SKM-1 treated with dmso at 0.1 percent for 144 hours (cell line): Measurements from ENCODE around the gene AZIN2.
"Not testable (repeated sequence)": the region's sequence is repeated elsewhere in the genome, so short reads cannot be mapped to it uniquely, and the experiment has no call there.

Experiments used
- DNase-seq: peaks from one replicate; lab custom pipeline; 2025; ENCODE audit not compliant: unreplicated experiment; lab: John Stamatoyannopoulos, UW

Gene AZIN2

DNA sequence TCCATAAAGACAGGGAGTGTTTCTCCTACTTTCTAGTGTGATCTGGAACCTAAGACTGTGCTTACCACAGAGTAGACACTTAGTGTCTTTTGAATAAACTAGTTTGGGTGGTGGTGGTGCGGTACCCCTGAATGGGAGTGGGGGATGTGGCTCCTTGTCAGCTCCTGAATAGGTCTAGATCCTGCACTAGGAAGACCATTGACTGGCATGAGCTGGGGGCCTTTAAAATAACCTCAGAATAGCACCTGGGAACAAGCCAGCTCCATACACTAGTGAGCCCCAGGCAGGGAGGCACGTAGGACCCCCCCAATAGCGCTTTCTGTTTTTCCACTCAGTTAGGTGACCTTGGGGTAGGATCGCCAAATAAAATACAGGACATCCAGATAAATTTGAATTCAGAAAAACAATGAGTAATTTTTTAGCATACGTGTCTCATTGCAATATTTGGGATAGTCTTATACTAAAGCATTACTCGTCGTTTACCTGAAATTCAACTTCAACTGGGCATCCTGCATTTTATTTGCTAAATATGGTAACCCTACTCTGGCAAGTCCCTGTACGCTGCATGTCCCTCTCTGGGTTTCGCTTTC is 45.6 kb downstream of the AZIN2 start:
- DNase-seq: no peak

DNA sequence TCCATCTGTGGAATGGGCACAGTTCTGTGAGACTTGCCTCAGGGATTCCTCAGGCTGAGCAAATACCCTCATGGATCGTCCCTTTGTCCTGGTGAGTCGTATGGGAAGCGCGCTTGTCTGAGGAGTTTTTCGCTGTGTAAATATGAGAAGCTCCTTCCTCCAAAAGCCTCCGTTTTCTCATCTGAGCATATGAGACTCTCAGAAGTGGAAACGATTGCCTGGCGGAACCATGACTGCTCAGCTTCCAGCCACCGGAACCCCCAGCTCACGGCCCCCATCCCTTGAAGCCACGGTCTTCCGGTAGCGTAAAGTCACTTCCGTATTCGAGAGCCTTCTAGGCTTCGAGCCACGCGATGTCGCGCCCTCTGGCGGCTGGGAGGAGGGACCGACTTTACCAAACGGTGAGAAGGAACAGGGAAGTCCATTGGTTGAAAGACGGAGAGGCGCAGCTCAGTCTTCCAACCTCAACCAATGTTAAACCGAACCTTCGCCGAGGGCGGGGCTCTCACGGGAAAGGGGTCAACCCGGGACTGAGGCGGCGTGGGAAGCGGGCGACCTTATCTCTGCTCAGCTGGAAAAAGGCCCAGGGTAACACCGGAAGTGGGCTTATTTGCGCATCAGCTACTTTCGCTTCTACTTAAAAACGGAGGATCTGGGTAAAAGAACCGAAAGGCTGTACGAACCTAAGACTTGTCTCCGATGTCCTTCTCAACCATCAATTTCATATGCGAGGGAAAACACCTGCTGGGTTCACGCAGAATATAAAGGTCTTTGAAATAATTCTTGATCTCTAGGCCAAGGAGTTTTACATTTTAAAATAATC is 46.3 kb downstream of the AZIN2 start:
- DNase-seq: peak; percentile 100

DNA sequence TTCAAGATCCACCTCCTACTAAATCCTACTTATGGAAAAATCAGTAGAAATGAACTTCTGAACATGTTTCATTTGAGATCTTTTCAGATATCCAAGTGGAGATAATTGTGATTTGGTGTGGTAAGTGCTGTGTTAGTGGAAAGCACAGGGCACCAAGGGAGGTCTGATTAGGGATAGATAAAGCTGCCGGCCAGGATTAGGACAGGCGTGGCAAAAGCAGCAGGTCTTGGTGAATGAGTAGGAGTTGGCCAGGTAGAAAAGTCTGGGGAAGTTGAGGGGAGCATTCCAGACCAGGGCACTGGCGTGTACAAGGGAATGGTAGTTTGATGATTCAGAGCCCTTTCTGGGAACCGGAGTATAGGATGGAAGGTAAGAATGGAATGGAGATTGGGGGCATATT is 47.8 kb downstream of the AZIN2 start:
- DNase-seq: no peak

DNA sequence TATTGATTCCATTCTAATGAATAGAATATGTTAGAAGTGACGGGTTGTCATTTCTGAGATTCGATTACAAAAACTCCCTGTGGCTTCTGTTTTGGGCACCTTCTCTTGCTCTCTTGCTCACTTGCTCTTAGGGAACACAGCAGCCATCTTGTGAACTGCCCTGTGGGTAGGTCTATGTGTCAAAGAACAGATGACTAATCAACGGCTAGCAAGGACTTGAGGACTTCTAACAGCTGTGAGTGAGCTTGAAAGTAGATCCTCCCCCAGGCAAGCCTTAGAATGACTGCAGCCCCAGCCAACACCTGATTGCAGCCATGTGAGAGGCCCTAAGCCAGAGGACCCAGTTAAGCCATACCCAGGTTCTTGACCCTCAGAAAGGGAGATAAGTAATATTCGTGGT is 49.3 kb downstream of the AZIN2 start:
- no peak for DNase-seq

DNA sequence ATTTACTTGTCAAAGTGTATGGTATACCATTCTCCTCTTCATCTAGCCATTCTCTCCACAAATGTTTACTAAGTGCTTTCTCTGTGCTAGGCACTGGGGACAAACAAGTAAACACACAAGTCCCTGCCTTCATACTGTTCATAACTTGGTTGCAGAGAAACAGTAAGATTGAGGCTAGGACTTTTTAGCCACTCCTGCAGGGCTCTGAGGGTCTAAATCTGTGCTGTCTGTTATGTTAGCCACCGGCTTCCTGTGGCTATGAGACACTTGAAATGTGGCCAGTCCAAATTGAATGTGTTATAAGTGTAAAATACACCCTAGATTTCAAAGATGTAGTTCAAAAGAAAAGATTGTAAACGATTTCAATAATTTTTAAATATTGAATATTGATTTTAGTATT is 50.2 kb downstream of the AZIN2 start:
- DNase-seq: no peak

DNA sequence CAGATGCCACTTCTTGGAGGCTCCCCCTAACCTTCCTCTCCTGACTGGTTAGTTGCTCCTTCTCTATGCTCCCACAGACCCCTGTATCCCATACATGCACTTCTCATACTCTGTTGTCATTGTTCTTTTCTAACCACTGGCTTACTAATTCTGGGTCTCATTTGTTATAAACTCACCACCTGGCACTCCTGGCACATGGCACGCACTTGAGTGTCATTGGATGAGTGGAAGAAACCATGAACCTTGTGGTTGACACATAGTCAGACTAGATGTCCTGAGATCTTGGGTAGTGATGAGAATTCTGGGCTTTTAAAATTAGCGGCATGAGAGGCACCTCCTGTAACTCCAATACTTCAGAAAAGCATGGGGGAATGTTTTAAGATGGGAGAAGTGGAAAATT is 51.6 kb downstream of the AZIN2 start:
- DNase-seq: no peak

DNA sequence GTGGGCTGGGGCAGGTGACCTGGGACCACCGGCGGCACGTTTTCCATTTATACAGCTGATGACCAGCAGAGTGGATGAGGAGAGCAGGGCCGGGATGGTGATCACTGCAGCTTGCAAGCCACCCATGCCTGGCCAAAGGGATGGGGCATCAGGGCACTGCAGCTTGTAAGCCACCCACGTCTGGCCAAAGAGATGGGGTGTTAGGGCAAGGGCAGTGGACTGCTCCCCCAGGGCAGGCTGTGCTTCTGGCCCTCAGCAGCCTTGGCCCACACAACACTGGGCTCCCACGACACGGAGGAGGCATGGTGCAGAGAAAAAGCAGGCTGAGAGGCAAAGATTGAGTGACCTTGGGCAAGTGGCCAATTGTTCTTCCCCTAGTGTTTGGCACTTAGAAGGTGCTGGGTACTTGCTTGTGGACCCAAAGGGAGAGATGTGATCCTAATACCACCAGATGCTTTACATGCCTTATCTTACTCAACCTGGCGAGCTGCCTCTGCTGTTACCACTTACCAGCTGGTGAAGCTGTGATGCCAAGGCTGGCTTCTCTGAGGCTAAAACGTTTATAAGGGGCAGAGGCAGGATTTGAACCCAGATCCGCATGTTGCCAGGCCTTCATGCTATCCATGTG is 52.6 kb downstream of the AZIN2 start:
- DNase-seq: no peak

DNA sequence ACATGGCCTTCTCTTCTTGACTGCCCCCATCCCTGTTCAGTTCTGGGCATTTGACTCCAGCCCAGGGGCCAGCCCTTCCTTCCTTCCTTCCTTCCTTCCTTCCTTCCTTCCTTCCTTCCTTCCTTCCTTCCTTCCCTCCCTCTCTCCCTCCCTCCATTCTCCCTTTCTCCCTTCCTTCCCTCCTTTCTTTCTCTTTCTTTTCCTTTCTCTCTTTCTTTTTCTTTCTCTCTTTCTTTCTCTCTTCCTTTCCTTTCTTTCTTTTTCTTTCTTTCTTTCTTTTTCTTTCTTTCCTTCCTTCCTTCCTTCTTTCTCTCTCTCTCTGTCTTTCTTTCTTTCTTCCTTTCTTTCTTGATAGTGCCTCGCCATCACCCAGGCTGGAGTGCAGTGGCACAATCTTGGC is 55.1 kb downstream of the AZIN2 start:
- DNase-seq: not testable (repeated sequence)

DNA sequence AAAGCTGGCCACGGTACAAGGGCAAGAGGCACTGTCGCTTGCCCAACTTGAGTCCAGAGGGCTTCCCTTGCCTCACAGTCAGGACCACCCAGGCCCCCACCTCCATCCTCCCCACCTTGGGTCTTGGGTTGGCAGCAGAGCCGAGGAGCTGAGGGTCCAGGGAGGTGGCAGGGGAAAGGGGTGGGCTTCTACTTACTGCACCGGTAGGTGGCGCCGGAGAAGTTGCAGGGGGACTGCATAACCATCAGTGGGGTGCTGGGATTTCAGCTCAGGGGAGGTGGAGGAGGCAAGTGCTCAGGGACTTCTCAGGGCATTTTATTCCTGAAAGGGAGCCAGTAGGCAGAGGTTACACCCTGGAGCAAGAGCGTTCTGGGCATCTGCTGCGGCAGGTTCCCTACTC is 56.8 kb downstream of the AZIN2 start:
- DNase-seq: no peak

DNA sequence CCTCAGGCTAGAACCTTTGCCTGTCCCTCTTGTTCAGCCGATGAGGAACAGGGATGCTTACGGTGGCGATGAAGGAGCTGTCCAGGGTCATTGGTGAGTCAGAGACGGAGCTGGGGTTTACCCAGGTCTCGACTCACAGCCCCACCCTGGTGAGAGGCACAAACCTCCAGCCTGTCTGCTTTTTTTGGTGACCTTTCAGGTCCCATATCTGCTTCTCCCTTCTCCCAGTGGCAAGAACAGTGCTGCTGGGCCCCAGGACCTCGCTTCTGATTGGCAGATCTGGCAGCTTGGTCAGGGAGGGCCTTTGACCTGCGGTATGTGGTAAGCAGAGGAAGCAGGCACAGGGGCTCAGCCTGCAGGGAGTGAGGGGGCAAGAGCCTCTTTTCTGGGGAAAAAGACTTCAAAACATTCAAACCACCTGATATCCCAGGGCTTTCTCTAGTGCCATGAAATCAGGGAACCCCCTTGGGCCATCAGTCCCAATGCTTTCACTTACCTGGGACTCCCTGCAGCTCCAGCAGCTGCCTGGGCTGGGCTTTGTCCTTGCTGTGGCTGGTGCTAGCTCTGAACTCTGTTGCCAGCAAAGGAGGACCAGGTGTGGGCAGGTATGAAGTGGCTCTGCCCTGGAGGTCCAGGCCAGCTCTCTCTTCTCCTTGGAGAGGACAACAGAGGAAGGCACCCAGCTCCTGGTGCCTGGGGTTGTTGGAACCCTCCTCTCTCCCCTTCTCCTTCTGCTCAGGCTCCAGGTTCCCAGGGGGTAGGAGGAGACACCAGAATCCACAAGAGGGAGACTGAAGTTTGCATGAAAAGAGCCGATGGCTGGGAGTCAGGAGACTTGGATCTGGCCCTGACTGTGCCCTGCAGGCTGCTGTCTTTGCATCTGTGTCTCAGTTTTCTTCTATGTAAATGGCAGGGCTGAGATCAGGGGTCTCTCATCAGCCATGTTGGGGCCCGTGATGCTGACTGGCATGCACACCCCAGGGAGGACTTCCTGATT is 59.5 kb downstream of the AZIN2 start:
- no peak for DNase-seq

DNA sequence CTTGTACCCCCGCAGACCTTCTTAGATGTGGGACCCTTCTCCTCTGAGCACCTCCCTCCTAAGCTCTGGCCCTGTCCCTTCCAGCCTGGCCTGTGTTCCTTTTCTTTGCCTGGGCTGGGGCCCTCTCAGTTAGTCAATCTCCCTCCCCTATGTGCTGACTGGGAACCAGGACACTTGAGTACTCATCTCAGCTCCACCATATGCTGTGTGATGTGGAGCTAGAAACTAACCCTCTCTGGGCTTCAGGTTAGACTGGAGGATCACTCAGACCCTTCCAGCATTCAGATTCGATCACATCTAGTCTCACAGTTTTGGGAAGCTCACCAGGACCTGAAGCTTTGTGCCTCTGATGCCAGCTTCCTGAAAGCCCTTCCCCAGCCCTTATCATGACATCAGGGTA is 60.3 kb downstream of the AZIN2 start:
- DNase-seq: no peak

DNA sequence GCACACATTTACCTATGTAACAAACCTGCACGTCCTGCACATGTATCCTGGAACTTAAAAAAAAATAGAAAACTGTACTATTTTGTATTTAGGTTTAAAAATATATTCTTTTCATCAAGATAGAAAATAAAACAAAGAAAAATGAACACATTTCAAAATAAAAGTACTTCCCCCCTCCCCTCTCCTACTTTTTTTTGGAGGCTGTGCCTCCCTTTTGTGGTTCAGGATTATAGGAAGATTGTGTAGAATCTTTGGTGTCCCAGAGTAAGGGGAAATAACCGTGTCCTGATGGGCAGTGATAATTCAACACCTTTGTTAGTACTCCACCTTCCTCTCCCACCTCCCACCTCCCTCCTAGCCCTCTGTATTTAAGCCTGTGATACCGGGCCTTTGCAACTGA is 60.8 kb downstream of the AZIN2 start:
- no peak for DNase-seq

DNA sequence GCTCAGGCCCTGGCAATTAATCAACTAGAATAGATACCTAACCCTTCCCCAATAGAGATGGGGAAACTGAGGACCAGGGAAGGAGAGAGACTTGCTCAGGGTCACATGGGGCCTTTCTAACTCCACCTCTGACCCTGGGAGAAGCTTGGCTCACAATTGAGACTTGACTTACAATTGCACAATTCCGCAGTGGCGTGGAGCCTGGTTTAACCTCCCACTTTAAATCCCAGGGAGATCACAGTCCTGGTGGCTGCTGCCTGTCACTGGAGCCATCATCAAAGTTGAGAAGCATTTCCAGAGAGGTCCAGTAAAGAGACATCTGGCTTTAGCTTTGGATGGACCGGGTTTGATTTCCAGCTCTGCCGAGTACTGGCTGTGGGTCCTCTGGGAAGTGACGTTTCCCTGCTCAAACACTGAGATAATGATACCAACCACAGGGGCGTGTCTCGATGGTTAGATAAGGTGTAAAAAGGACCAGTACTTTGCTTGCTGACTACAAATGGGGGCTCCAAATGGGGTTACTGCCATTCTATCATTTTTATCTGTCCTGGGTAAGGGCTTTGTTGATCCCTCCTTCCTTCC is 61.6 kb downstream of the AZIN2 start:
- no peak for DNase-seq

DNA sequence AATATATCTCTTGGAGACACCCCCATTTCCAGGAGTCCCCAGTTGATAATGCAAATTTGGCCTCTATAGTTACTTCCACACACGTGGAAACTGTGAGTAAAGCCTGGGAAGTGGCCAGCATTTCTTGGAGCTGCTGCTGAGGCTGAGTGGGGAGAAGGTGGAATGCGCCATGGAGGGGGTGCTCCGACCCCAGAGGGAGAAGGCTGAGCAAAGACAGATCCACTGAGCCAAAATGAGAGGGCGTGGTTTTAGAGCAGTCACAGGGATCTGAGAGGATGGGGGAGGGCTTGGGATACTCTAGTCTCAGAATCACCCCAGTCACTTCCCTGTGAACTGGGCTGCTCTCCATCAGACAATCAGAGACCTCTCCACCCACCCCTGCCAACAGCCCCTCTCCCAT is 62.2 kb downstream of the AZIN2 start:
- no peak for DNase-seq

DNA sequence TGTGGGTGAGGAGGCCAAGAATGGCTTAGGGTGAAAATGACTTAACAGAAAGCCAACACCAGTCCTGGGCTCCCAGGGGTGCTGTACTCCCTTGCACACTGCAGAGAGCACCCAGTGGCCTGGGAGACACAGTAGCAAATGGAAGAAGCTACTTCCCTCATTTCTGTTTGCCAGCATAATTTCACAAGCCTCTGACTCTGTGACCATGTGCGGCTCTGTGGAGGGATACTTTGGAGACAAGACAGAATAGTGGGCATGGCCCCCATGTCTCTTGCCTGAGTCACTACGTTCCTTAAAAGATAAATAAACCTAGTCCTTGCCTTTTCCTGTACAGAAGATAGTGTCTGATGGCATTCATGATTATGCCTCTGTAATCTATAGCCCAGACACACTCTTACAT is 62.7 kb downstream of the AZIN2 start:
- DNase-seq: no peak

DNA sequence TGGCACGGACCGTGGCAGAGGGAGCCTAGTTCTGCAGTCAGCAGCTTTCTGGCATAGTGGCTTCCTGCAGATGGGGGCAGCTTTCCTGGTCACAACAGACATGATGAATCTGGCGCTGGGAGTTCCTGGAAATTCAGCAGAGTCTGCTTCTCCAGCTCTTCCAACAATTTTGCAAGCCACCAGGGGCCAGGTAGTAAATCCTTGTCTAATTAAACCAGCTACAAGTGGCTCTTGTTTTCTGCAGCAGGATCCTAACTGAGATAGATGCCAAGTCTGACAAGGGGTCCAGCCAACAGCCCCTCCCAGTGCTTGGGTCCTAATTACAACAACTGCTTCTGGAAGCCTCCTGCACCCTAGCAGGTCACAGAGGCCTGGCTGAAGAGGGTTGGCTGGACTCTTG is 65.0 kb downstream of the AZIN2 start:
- DNase-seq: no peak

DNA sequence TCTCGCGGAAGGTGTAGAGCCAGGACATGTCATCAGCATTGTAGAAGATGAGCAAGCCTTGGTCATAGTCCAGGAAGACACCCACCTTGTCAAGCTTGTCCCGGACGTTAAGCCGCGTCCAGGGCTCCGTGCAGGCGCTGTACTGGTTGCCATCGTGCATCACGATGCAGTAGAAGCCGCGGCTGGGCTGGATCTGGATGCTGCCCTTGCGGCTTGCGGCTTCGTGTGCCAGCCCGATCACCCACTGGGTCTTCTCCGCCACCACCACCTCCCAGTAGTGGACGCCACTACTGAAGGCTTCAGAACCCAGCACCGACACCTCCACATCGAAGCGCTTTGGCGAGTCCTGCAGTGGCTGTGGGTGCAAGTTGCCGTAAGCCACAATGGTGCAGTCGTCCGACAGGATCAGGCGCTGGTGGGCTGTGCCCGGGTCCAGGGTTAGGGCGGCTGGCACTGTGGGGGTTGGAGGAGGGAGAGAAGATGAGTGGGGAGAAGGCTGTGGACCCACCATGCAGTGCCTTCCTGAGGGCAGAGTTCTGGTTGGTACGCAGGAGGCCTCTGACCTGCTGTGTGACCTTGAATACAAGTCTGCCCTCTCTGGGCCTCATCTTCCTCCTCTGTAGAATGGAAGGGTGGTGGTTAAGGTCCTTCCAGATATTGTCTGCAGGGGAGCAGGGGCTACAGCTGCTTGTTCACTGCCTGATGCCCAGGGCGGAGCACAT is 66.5 kb downstream of the AZIN2 start:
- no peak for DNase-seq

DNA sequence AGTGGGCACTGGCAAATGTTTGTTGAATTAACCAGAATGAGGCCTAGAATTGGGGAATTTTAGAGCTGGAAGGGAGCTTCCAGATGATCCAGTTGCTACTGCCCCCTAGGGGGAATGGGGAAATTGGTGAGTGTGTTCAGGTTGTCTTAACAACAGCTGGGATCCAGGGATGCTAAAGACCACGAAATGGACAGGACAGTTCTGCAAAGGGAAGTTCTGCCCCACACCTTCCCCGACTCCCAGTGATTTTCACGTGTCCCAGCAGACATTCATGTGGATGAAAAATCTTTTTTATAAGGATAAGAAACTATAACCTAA is 67.0 kb downstream of the AZIN2 start:
- DNase-seq: no peak

DNA sequence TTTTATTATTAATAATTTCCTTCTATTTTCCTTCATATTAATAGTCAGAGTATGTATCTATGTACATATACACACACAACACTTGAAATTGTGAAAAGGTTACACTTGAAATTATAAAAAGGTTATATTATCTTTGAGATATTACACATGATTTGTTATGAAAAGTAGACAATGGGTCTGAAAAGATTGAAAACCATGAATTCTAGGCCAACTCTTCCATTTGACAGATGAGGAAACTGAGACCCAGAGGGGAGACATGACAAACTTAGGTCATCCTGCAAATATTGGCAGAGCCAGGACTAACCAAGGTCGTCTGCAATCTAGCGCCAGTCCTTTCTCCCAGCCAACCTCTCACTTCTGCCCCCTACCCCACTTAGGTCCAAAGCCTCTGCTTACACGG is 67.7 kb downstream of the AZIN2 start:
- no peak for DNase-seq

DNA sequence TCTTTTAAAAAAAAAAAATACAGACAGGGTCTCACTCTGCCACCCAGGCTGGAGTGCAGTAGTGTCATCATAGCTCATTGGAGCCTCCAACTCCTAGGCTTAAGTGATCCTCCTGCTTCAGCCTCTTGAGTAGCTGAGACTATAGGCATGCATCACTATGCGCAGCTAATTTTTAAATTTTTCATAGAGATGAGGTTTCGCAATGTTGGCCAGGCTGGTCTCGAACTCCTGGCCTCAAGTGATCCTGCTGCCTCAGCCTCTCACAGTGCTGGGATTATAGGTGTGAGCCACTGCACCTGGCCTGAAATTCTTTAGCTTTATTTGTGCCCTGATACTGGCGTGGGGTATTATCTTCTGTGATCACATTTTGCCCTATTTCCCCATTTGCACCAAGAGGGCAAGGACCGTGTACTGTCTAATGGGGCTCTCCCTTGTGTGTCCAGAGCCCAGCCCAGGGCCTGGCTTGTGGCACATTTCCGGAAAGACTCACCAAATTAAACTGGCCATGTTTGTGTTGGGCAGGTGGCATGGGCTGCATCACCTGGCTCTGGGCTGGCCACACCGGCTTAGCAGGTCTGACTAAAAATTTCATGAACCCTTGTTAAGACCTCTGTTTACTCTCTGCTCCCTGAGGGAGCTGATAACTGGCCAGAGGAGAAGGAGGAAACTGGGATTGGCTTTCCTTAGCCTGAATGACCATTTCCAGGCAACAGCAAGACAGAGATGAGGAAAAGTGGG is 68.7 kb downstream of the AZIN2 start:
- no peak for DNase-seq
